HEK293 (cell line): ENCODE measurements around the gene CDKAL1.

Source experiments
- BCL11B ChIP-seq: fragments of 450-650 bp; formaldehyde crosslinking; IDR thresholded peaks from 2 replicates; pipeline ENCODE4 v1.5.1; 2016; ENCODE audit warnings: low read depth, missing biosample characterization, missing genetic modification characterization
- GFI1B ChIP-seq: fragments of 450-650 bp; formaldehyde crosslinking; IDR thresholded peaks from 2 replicates; pipeline ENCODE4 v1.5.1; 2016; ENCODE audit warnings: missing biosample characterization, missing genetic modification characterization
- HOXD13 ChIP-seq: sonication (generic); formaldehyde crosslinking; IDR thresholded peaks from 2 replicates; pipeline ENCODE4 v1.8.0; 2022; ENCODE audit warnings: missing genetic modification reagents, borderline replicate concordance
- KLF8 ChIP-seq: fragments of 450-650 bp; formaldehyde crosslinking; IDR thresholded peaks from 2 replicates; pipeline ENCODE4 v1.5.1; 2016; ENCODE audit warnings: missing biosample characterization, missing genetic modification characterization
- KLF9 ChIP-seq: fragments of 450-650 bp; formaldehyde crosslinking; IDR thresholded peaks from 2 replicates; pipeline ENCODE4 v1.5.1; 2016; ENCODE audit warnings: missing biosample characterization, missing genetic modification characterization, low read depth
- MEIS1 ChIP-seq: sonication (generic); formaldehyde crosslinking; IDR thresholded peaks from 2 replicates; pipeline ENCODE4 v1.8.1; 2022; ENCODE audit warnings: missing genetic modification reagents, mild to moderate bottlenecking, borderline replicate concordance
- SP3 ChIP-seq: fragments of 450-650 bp; formaldehyde crosslinking; IDR thresholded peaks from 2 replicates; pipeline ENCODE4 v1.5.1; 2016; ENCODE audit warnings: missing biosample characterization, missing genetic modification characterization
- TCF7L2 ChIP-seq: IDR thresholded peaks from 2 replicates; pipeline ENCODE4 v1.6.1; 2011; ENCODE audit warnings: low read depth, mild to moderate bottlenecking, inconsistent platforms, low read length, moderate library complexity, borderline replicate concordance
- TRIM28 ChIP-seq: IDR thresholded peaks from 2 replicates; pipeline ENCODE4 v1.6.1; 2011; ENCODE audit warnings: low read length, control low read depth, borderline replicate concordance
- WT1 ChIP-seq: fragments of 450-650 bp; formaldehyde crosslinking; IDR thresholded peaks from 2 replicates; pipeline ENCODE4 v1.5.1; 2016; ENCODE audit warnings: missing biosample characterization, missing genetic modification characterization
- YY2 ChIP-seq: fragments of 450-650 bp; formaldehyde crosslinking; IDR thresholded peaks from 2 replicates; pipeline ENCODE4 v1.5.1; 2016; ENCODE audit warnings: missing biosample characterization, missing genetic modification characterization
- ZBTB49 ChIP-seq: fragments of 450-650 bp; formaldehyde crosslinking; IDR thresholded peaks from 2 replicates; pipeline ENCODE4 v1.5.1; 2016; ENCODE audit warnings: missing biosample characterization, missing genetic modification characterization, low read depth
- ZFP41 ChIP-seq: fragments of 450-650 bp; formaldehyde crosslinking; IDR thresholded peaks from 2 replicates; pipeline ENCODE4 v1.5.1; 2016; ENCODE audit warnings: missing biosample characterization, missing genetic modification characterization, borderline replicate concordance
- ZFP69B ChIP-seq: fragments of 450-650 bp; formaldehyde crosslinking; IDR thresholded peaks from 2 replicates; pipeline ENCODE4 v1.5.1; 2016; ENCODE audit warnings: missing biosample characterization, missing genetic modification characterization
- ZNF112 ChIP-seq: fragments of 450-650 bp; formaldehyde crosslinking; IDR thresholded peaks from 2 replicates; pipeline ENCODE4 v1.5.0; 2017; ENCODE audit warnings: missing biosample characterization, missing genetic modification characterization
- ZNF121 ChIP-seq: fragments of 450-650 bp; formaldehyde crosslinking; IDR thresholded peaks from 2 replicates; pipeline ENCODE4 v1.5.1; 2016; ENCODE audit warnings: missing biosample characterization, missing genetic modification characterization
- ZNF146 ChIP-seq: fragments of 450-650 bp; formaldehyde crosslinking; IDR thresholded peaks from 2 replicates; pipeline ENCODE4 v1.5.1; 2016; ENCODE audit warnings: missing biosample characterization, missing genetic modification characterization
- ZNF19 ChIP-seq: fragments of 450-650 bp; formaldehyde crosslinking; IDR thresholded peaks from 2 replicates; pipeline ENCODE4; 2016; ENCODE audit warnings: missing biosample characterization, missing genetic modification characterization, low read depth
- ZNF24 ChIP-seq: fragments of 450-650 bp; formaldehyde crosslinking; IDR thresholded peaks from 2 replicates; pipeline ENCODE4 v1.5.1; 2016; ENCODE audit warnings: missing biosample characterization, missing genetic modification characterization
- ZNF341 ChIP-seq: fragments of 450-650 bp; formaldehyde crosslinking; IDR thresholded peaks from 2 replicates; pipeline ENCODE4; 2016; ENCODE audit warnings: low read depth, missing biosample characterization, missing genetic modification characterization
- ZNF350 ChIP-seq: fragments of 450-650 bp; formaldehyde crosslinking; IDR thresholded peaks from 2 replicates; pipeline ENCODE4 v1.5.0; 2017; ENCODE audit warnings: missing biosample characterization, mild to moderate bottlenecking, missing genetic modification characterization
- ZNF362 ChIP-seq: fragments of 450-650 bp; formaldehyde crosslinking; IDR thresholded peaks from 2 replicates; pipeline ENCODE4 v1.5.1; 2016; ENCODE audit warnings: missing biosample characterization, missing genetic modification characterization
- ZNF426 ChIP-seq: fragments of 450-650 bp; formaldehyde crosslinking; IDR thresholded peaks from 2 replicates; pipeline ENCODE4 v1.5.1; 2017; ENCODE audit warnings: missing biosample characterization, missing genetic modification characterization, mild to moderate bottlenecking, inconsistent platforms, moderate library complexity
- ZNF510 ChIP-seq: fragments of 450-650 bp; formaldehyde crosslinking; IDR thresholded peaks from 2 replicates; pipeline ENCODE4 v1.5.1; 2018; ENCODE audit warnings: mild to moderate bottlenecking, missing genetic modification characterization, missing biosample characterization; ENCODE audit not compliant: insufficient replicate concordance
- ZNF530 ChIP-seq: fragments of 450-650 bp; formaldehyde crosslinking; IDR thresholded peaks from 2 replicates; pipeline ENCODE4 v1.5.1; 2016; ENCODE audit warnings: low read depth, missing biosample characterization, missing genetic modification characterization
- ZNF548 ChIP-seq: fragments of 450-650 bp; formaldehyde crosslinking; IDR thresholded peaks from 2 replicates; pipeline ENCODE4 v1.5.1; 2016; ENCODE audit warnings: missing biosample characterization, missing genetic modification characterization
- ZNF549 ChIP-seq: fragments of 450-650 bp; IDR thresholded peaks from 2 replicates; pipeline ENCODE4 v1.5.1; 2018; ENCODE audit warnings: missing biosample characterization, missing genetic modification characterization, mild to moderate bottlenecking, inconsistent platforms, moderate library complexity
- ZNF558 ChIP-seq: fragments of 450-650 bp; formaldehyde crosslinking; IDR thresholded peaks from 2 replicates; pipeline ENCODE4 v1.5.1; 2016; ENCODE audit warnings: missing biosample characterization, missing genetic modification characterization
- ZNF585B ChIP-seq: fragments of 450-650 bp; formaldehyde crosslinking; IDR thresholded peaks from 2 replicates; pipeline ENCODE4 v1.5.1; 2016; ENCODE audit warnings: missing biosample characterization, missing genetic modification characterization
- ZNF610 ChIP-seq: fragments of 450-650 bp; formaldehyde crosslinking; IDR thresholded peaks from 2 replicates; pipeline ENCODE4 v1.5.1; 2016; ENCODE audit warnings: missing biosample characterization, missing genetic modification characterization, borderline replicate concordance
- ZNF626 ChIP-seq: fragments of 450-650 bp; sonication (Bioruptor Pico); formaldehyde crosslinking; IDR thresholded peaks from 2 replicates; pipeline ENCODE4 v1.5.1; 2018; ENCODE audit warnings: missing biosample characterization, missing genetic modification characterization, inconsistent platforms
- ZNF791 ChIP-seq: fragments of 450-650 bp; formaldehyde crosslinking; IDR thresholded peaks from 2 replicates; pipeline ENCODE4 v1.5.1; 2016; ENCODE audit warnings: missing biosample characterization, missing genetic modification characterization
- TF ChIP-seq, protein P1 (sequence below): fragments of 450-650 bp; formaldehyde crosslinking; IDR thresholded peaks from 2 replicates; pipeline ENCODE4 v1.5.1; 2016; ENCODE audit warnings: missing biosample characterization, missing genetic modification characterization, low read depth
- TF ChIP-seq, protein P2 (sequence below): fragments of 450-650 bp; formaldehyde crosslinking; IDR thresholded peaks from 2 replicates; pipeline ENCODE4 v1.5.1; 2016; ENCODE audit warnings: missing biosample characterization, missing genetic modification characterization

Gene CDKAL1

GRCh38 chr6:20706238-20706938 is 172.1 kb downstream of the CDKAL1 start (continued):
- TF ChIP-seq BCL11B (tag by site-specific recombination): peak; percentile 44
- TF ChIP-seq, protein P1, sequence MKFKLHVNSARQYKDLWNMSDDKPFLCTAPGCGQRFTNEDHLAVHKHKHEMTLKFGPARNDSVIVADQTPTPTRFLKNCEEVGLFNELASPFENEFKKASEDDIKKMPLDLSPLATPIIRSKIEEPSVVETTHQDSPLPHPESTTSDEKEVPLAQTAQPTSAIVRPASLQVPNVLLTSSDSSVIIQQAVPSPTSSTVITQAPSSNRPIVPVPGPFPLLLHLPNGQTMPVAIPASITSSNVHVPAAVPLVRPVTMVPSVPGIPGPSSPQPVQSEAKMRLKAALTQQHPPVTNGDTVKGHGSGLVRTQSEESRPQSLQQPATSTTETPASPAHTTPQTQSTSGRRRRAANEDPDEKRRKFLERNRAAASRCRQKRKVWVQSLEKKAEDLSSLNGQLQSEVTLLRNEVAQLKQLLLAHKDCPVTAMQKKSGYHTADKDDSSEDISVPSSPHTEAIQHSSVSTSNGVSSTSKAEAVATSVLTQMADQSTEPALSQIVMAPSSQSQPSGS (tag by site-specific recombination): no peak
- no peak for TF ChIP-seq ZNF19
- TF ChIP-seq ZNF510: no peak
- no peak for TF ChIP-seq ZNF549 (tag by site-specific recombination)
- no peak for TF ChIP-seq ZFP41 (tag by site-specific recombination)
- peak; percentile 67 for TF ChIP-seq WT1 (tag by site-specific recombination)
- no peak for TF ChIP-seq ZBTB49 (tag by site-specific recombination)
- TF ChIP-seq ZNF112: no peak
- TF ChIP-seq ZNF362 (tag by site-specific recombination): peak; percentile 36; the same call in 1 of the 2 replicates
- no peak for TF ChIP-seq ZFP69B
- no peak for TF ChIP-seq ZNF146 (tag by site-specific recombination)
- peak; percentile 73; the same call in 1 of the 2 replicates for TF ChIP-seq ZNF24 (tag by site-specific recombination)
- TF ChIP-seq ZNF548 (tag by site-specific recombination): no peak
- TF ChIP-seq ZNF426: no peak
- TF ChIP-seq ZNF558: no peak
- no peak for TF ChIP-seq ZNF121
- TF ChIP-seq TCF7L2: no peak
- TF ChIP-seq ZNF530 (tag by site-specific recombination): no peak
- no peak for TF ChIP-seq TRIM28
- peak; percentile 84 for TF ChIP-seq GFI1B (tag by site-specific recombination)
- TF ChIP-seq ZNF341 (tag by site-specific recombination): no peak
- no peak for TF ChIP-seq HOXD13
- no peak for TF ChIP-seq ZNF791 (tag by site-specific recombination)
- peak; percentile 28; the same call in 1 of the 2 replicates for TF ChIP-seq SP3 (tag by site-specific recombination)
- no peak for TF ChIP-seq MEIS1 (CRISPR knock-in tag)
- TF ChIP-seq ZNF626 (tag by site-specific recombination): no peak
- no peak for TF ChIP-seq KLF9 (tag by site-specific recombination)
- TF ChIP-seq, protein P2, sequence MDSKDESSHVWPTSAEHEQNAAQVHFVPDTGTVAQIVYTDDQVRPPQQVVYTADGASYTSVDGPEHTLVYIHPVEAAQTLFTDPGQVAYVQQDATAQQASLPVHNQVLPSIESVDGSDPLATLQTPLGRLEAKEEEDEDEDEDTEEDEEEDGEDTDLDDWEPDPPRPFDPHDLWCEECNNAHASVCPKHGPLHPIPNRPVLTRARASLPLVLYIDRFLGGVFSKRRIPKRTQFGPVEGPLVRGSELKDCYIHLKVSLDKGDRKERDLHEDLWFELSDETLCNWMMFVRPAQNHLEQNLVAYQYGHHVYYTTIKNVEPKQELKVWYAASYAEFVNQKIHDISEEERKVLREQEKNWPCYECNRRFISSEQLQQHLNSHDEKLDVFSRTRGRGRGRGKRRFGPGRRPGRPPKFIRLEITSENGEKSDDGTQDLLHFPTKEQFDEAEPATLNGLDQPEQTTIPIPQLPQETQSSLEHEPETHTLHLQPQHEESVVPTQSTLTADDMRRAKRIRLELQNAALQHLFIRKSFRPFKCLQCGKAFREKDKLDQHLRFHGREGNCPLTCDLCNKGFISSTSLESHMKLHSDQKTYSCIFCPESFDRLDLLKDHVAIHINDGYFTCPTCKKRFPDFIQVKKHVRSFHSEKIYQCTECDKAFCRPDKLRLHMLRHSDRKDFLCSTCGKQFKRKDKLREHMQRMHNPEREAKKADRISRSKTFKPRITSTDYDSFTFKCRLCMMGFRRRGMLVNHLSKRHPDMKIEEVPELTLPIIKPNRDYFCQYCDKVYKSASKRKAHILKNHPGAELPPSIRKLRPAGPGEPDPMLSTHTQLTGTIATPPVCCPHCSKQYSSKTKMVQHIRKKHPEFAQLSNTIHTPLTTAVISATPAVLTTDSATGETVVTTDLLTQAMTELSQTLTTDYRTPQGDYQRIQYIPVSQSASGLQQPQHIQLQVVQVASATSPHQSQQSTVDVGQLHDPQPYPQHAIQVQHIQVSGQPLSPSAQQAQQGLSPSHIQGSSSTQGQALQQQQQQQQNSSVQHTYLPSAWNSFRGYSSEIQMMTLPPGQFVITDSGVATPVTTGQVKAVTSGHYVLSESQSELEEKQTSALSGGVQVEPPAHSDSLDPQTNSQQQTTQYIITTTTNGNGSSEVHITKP: no peak
- no peak for TF ChIP-seq ZNF350 (tag by site-specific recombination)
- peak; percentile 55; the same call in 1 of the 2 replicates for TF ChIP-seq KLF8 (tag by site-specific recombination)
- no peak for TF ChIP-seq YY2 (tag by site-specific recombination)
- TF ChIP-seq ZNF585B (tag by site-specific recombination): no peak
- no peak for TF ChIP-seq ZNF610 (tag by site-specific recombination)
